Ishikawa (cell line): ENCODE measurements around the gene SLC35G1.

Experiments used
- CEBPB ChIP-seq: IDR thresholded peaks from 2 replicates; pipeline ENCODE4 v1.6.1; 2012
- CREB1 ChIP-seq: IDR thresholded peaks from 2 replicates; pipeline ENCODE4 v1.6.1; 2012; ENCODE audit warnings: low read depth
- EGR1 ChIP-seq: IDR thresholded peaks from 2 replicates; pipeline ENCODE4 v1.6.1; 2012
- EP300 ChIP-seq: IDR thresholded peaks from 2 replicates; pipeline ENCODE4 v1.6.1; 2012; ENCODE audit warnings: borderline replicate concordance
- FOXM1 ChIP-seq: IDR thresholded peaks from 2 replicates; pipeline ENCODE4 v1.6.1; 2012; ENCODE audit warnings: low read depth, borderline replicate concordance
- NFIC ChIP-seq: IDR thresholded peaks from 2 replicates; pipeline ENCODE4 v1.6.1; 2012
- RAD21 ChIP-seq: IDR thresholded peaks from 2 replicates; pipeline ENCODE4 v1.6.1; 2012; ENCODE audit warnings: low read depth
- TAF1 ChIP-seq: IDR thresholded peaks from 2 replicates; pipeline ENCODE4 v1.6.1; 2012; ENCODE audit warnings: low read depth, mild to moderate bottlenecking
- TCF12 ChIP-seq: IDR thresholded peaks from 2 replicates; pipeline ENCODE4 v1.6.1; 2012; ENCODE audit warnings: low read depth
- TEAD4 ChIP-seq: IDR thresholded peaks from 2 replicates; pipeline ENCODE4 v1.6.1; 2012
- YY1 ChIP-seq: IDR thresholded peaks from 2 replicates; pipeline ENCODE4 v1.6.1; 2012; ENCODE audit warnings: low read depth
- ZBTB7A ChIP-seq: IDR thresholded peaks from 2 replicates; pipeline ENCODE4 v1.6.1; 2012; ENCODE audit warnings: low read depth
- TF ChIP-seq, protein P1 (sequence below): IDR thresholded peaks from 2 replicates; pipeline ENCODE4 v1.6.1; 2012; ENCODE audit warnings: low read depth, mild to moderate bottlenecking
- TF ChIP-seq, protein P2 (sequence below): IDR thresholded peaks from 2 replicates; pipeline ENCODE4 v1.6.1; 2012
- TF ChIP-seq, protein P3 (sequence below): IDR thresholded peaks from 2 replicates; pipeline ENCODE4 v1.6.1; 2012

Gene SLC35G1

DNA sequence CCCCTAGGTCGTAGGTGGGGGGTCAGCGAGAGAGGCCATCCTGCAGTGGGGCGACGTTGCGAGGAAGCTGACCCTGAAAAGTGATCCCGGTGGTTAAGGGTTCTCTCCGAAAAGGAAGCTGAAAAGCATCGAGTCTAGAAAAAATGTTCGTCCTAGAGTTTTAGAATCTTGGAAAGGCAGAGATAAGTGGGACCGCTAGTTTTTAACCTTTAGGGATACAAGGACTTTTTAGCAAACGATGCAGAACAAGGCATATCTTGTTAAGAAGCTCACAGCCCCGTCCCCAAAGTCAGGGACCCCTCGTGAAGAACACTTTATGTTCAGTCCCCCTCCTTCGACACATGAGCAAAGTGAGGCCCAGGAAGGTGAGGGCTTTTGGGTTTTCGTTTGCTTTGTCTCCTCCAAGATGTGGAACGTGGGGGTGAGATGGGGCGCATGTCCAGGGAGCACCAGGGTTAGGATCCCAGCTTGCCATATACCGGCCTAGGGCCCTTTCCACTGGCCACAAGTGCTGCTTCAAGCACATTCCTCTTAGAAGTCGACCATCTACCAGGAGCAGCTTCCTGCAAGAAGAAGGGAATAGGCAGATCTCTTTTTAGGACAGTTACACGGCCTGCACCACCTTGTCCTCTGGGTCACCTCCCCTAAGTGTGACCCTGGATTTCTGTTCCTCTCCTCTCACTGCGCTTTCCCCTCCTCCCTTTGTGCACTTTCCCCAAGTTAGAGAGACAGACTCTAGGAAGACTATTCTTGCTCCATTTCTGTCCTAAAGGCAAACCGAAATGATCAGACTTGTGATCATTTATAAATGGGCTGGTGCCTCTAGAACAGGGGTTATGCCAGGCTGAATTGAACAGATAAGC is 969 bp downstream of the SLC35G1 start:
- TF ChIP-seq, protein P1, sequence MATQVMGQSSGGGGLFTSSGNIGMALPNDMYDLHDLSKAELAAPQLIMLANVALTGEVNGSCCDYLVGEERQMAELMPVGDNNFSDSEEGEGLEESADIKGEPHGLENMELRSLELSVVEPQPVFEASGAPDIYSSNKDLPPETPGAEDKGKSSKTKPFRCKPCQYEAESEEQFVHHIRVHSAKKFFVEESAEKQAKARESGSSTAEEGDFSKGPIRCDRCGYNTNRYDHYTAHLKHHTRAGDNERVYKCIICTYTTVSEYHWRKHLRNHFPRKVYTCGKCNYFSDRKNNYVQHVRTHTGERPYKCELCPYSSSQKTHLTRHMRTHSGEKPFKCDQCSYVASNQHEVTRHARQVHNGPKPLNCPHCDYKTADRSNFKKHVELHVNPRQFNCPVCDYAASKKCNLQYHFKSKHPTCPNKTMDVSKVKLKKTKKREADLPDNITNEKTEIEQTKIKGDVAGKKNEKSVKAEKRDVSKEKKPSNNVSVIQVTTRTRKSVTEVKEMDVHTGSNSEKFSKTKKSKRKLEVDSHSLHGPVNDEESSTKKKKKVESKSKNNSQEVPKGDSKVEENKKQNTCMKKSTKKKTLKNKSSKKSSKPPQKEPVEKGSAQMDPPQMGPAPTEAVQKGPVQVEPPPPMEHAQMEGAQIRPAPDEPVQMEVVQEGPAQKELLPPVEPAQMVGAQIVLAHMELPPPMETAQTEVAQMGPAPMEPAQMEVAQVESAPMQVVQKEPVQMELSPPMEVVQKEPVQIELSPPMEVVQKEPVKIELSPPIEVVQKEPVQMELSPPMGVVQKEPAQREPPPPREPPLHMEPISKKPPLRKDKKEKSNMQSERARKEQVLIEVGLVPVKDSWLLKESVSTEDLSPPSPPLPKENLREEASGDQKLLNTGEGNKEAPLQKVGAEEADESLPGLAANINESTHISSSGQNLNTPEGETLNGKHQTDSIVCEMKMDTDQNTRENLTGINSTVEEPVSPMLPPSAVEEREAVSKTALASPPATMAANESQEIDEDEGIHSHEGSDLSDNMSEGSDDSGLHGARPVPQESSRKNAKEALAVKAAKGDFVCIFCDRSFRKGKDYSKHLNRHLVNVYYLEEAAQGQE: no peak
- TF ChIP-seq TCF12: no peak
- TF ChIP-seq ZBTB7A: no peak
- TF ChIP-seq YY1: no peak
- no peak for TF ChIP-seq EGR1
- no peak for TF ChIP-seq NFIC
- TF ChIP-seq CEBPB: no peak

DNA sequence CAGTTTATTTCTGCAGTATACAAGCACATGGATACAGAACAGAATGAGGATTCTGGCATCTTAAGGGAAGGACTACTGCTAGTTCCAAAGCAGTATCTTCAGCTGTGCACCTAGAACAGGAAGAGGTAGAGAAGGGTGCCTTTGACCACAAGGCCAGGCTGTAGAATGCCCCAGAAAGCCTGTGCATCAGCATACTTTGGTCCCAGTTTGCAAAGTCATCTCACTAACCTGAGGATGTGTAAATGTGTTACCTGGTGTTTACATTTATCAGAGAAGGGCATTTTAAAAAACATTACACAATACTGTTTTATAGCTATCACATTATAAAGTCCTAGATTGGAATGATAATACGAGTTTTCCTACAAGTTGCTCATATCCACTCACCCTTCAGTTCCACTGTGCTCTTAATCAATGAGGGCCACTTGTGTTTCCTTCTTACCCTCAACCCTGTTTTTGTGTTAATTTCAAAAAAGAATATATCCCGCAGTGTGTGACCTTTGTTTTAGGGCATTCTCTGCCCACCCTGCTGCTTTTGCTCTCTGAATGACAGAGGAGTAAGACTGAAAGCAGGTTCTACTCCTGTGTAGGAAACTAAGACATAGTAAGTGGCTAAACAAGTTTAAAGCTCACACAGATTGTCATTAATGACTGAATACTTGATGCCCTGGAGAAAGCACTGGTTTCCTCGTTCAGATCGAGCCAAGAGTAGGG is 3.4 kb downstream of the SLC35G1 start:
- TF ChIP-seq ZBTB7A (no peak), EGR1 (no peak), YY1 (no peak), CEBPB (no peak), RAD21 (no peak), CREB1 (no peak), NFIC (no peak), TAF1 (no peak), FOXM1 (no peak), EP300 (no peak), TCF12 (no peak), TEAD4 (no peak)
- TF ChIP-seq, protein P2, sequence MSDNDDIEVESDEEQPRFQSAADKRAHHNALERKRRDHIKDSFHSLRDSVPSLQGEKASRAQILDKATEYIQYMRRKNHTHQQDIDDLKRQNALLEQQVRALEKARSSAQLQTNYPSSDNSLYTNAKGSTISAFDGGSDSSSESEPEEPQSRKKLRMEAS: no peak
- TF ChIP-seq, protein P1: no peak
- TF ChIP-seq, protein P3, sequence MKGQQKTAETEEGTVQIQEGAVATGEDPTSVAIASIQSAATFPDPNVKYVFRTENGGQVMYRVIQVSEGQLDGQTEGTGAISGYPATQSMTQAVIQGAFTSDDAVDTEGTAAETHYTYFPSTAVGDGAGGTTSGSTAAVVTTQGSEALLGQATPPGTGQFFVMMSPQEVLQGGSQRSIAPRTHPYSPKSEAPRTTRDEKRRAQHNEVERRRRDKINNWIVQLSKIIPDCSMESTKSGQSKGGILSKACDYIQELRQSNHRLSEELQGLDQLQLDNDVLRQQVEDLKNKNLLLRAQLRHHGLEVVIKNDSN: no peak

DNA sequence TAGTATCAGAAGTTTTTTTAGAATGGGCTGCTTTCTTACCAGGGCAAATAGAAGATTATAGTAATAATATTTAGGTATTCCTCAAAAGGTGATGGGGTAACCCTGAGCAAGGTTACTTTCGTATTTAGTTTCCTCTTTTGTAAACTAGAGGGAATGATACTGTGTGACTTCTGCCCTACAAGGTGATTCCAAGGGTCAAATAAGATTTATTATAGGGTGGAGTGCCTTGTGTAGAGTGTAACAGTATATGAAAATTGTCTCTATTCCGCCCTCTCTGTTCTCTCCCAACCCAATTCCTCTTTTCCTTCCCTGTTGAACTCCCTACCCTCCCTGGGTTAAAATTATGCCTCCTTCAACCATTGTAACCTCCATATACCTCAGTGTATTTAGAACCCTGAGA is 5.3 kb downstream of the SLC35G1 start:
- TF ChIP-seq EGR1 (no peak), YY1 (no peak), CREB1 (no peak), FOXM1 (no peak), TEAD4 (no peak), ZBTB7A (no peak), TAF1 (no peak), NFIC (no peak), EP300 (no peak), CEBPB (no peak), TCF12 (no peak), RAD21 (no peak)
- TF ChIP-seq, protein P3: no peak
- TF ChIP-seq, protein P1: no peak
- TF ChIP-seq, protein P2: no peak

DNA sequence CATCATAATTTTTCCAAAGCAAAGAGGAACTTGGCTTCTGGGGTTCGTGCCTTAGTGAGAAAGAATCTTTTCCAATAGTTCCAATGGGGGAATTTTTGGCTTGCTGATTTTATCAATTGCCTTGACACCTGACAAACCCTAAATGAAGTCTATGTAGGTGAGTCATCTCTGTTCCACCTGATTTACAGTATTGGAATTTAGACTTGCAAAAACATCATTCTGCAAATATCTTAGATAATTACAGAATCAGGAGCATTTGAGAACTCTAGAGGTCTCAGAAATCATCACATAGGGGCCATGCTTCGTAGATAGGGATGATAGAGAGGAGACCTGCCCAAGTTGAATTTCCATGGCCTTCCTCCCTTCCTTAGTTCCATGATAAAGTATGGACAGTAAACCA is 9.3 kb downstream of the SLC35G1 start:
- no peak for TF ChIP-seq FOXM1
- TF ChIP-seq, protein P1: no peak
- TF ChIP-seq, protein P2: no peak
- TF ChIP-seq TAF1: no peak
- no peak for TF ChIP-seq RAD21
- TF ChIP-seq CEBPB: no peak
- TF ChIP-seq TEAD4: no peak
- no peak for TF ChIP-seq NFIC
- TF ChIP-seq EP300: no peak
- no peak for TF ChIP-seq YY1
